ENCODE data around the gene RFPL1.

DNA sequence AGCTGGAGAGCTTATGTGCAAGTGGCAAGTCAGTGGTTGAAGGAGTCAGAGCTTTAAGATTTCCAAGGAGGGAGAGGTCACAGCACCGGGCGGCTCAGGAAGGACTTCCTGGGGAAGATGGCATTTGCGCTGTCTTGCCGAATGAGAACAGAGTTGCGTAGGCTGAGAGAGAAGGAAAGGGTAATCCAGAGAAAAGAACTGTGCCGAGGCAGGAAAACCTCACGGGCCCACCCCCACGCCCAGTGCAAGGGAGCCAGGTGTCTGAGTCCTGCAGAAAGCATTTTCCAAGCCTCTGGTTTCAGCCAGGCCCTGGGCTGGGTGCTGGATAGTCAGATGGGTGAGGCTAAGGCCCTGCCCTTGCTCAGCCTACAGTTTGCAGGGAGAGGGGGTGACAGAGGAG, 46.8 kb upstream of the RFPL1 start:
- TF ChIP-seq, protein P1, sequence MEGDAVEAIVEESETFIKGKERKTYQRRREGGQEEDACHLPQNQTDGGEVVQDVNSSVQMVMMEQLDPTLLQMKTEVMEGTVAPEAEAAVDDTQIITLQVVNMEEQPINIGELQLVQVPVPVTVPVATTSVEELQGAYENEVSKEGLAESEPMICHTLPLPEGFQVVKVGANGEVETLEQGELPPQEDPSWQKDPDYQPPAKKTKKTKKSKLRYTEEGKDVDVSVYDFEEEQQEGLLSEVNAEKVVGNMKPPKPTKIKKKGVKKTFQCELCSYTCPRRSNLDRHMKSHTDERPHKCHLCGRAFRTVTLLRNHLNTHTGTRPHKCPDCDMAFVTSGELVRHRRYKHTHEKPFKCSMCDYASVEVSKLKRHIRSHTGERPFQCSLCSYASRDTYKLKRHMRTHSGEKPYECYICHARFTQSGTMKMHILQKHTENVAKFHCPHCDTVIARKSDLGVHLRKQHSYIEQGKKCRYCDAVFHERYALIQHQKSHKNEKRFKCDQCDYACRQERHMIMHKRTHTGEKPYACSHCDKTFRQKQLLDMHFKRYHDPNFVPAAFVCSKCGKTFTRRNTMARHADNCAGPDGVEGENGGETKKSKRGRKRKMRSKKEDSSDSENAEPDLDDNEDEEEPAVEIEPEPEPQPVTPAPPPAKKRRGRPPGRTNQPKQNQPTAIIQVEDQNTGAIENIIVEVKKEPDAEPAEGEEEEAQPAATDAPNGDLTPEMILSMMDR (IDR thresholded peaks at IDR 0.05; ENCODE audit: poor library complexity, severe bottlenecking): no peak
- TF ChIP-seq, protein P2, sequence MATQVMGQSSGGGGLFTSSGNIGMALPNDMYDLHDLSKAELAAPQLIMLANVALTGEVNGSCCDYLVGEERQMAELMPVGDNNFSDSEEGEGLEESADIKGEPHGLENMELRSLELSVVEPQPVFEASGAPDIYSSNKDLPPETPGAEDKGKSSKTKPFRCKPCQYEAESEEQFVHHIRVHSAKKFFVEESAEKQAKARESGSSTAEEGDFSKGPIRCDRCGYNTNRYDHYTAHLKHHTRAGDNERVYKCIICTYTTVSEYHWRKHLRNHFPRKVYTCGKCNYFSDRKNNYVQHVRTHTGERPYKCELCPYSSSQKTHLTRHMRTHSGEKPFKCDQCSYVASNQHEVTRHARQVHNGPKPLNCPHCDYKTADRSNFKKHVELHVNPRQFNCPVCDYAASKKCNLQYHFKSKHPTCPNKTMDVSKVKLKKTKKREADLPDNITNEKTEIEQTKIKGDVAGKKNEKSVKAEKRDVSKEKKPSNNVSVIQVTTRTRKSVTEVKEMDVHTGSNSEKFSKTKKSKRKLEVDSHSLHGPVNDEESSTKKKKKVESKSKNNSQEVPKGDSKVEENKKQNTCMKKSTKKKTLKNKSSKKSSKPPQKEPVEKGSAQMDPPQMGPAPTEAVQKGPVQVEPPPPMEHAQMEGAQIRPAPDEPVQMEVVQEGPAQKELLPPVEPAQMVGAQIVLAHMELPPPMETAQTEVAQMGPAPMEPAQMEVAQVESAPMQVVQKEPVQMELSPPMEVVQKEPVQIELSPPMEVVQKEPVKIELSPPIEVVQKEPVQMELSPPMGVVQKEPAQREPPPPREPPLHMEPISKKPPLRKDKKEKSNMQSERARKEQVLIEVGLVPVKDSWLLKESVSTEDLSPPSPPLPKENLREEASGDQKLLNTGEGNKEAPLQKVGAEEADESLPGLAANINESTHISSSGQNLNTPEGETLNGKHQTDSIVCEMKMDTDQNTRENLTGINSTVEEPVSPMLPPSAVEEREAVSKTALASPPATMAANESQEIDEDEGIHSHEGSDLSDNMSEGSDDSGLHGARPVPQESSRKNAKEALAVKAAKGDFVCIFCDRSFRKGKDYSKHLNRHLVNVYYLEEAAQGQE (IDR thresholded peaks at IDR 0.05; ENCODE audit: borderline replicate concordance): no peak
- no peak for TF ChIP-seq RAD21 (conservative IDR thresholded peaks at IDR 0.05)
- no peak for TF ChIP-seq POLR2AphosphoS5 (IDR thresholded peaks at IDR 0.05)
